Endothelial cell of umbilical vein (primary cell): ENCODE data around the gene NR0B2. TPM values are rescaled to one million over a fixed set of nuclear protein-coding genes. Genes with fewer than 3 reads are reported as not detected.

ENCODE experiments used
- BruUV-seq: library from RNA; stranded (reverse); fragments of 400-500 nt; replicated peaks from 2 replicates; lab custom pipeline; 2021; lab: Mats Ljungman, UMichigan
- CTCF ChIA-PET: fragments of 300-600, 350-600 bp; sonication (Branson Sonifier 250); formaldehyde crosslinking; loops from one replicate; lab custom pipeline; 2021; ENCODE audit warnings: antibody characterized with exemption, inconsistent platforms; lab: Charles Lee
- POLR2A ChIA-PET: fragments of 300-600, 350-600 bp; sonication (Branson Sonifier 250); formaldehyde crosslinking; loops from one replicate; lab custom pipeline; 2021; ENCODE audit warnings: antibody characterized with exemption, inconsistent platforms; lab: Charles Lee
- DNase-seq: peaks from one replicate; pipeline ENCODE4 v3.0.0-alpha.2; 2011; ENCODE audit warnings: low read depth, low spot score
- FAIRE-seq: peaks from 2 replicates; lab custom pipeline; 2011; peaks lifted over from hg19 to GRCh38; lab: Jason Lieb, UNC
- H2AFZ ChIP-seq: 2 replicates; pipeline ENCODE4 v1.6.0; 2012; ENCODE audit warnings: low read depth, low read length, control low read depth, inconsistent platforms
- H3K27ac ChIP-seq: 2 replicates; pipeline ENCODE4 v1.5.1; 2011; ENCODE audit warnings: low read depth, mild to moderate bottlenecking, control low read depth, low read length, moderate library complexity; ENCODE audit not compliant: insufficient read depth
- H3K27me3 ChIP-seq, 2 experiments: 2 replicates each; pipeline versions ENCODE4 v1.6.0 to v1.6.1; 2011; ENCODE audit warnings: low read length in 2 of 2, mixed read lengths in 1 of 2; ENCODE audit not compliant: control insufficient read depth in 2 of 2, insufficient read depth in 2 of 2
- H3K36me3 ChIP-seq, 2 experiments: 2 replicates in 1 of 2; 3 replicates in 1 of 2; pipeline ENCODE4 v1.5.1; 2011; ENCODE audit warnings: low read length in 2 of 2, mild to moderate bottlenecking in 1 of 2, moderate library complexity in 1 of 2; ENCODE audit not compliant: control insufficient read depth in 2 of 2, insufficient read depth in 2 of 2; ENCODE audit errors: extremely low read depth in 1 of 2
- H3K4me1 ChIP-seq: 3 replicates; pipeline ENCODE4 v1.5.1; 2011; ENCODE audit warnings: mild to moderate bottlenecking, low read length; ENCODE audit not compliant: control insufficient read depth, insufficient read depth; ENCODE audit errors: extremely low read depth
- H3K4me2 ChIP-seq: 2 replicates; pipeline ENCODE4 v1.6.1; 2011; ENCODE audit warnings: low read length, control low read depth, mixed read lengths; ENCODE audit not compliant: insufficient read depth
- H3K4me3 ChIP-seq, 3 experiments: fragments of 200-600 bp in 1 of 3; sonication (generic), shearing (Covaris generic) in 1 of 3; replicated peaks in 1 of 3; 2 replicates each; pipeline ENCODE4 v1.5.1; 2011 to 2016; ENCODE audit warnings: control low read depth in 3 of 3, low read length in 3 of 3, mild to moderate bottlenecking in 2 of 3, inconsistent platforms in 1 of 3, low read depth in 1 of 3, moderate library complexity in 1 of 3; ENCODE audit not compliant: insufficient read depth in 1 of 3
- H3K79me2 ChIP-seq: 2 replicates; pipeline ENCODE4 v1.6.0; 2012; ENCODE audit warnings: low read length, inconsistent platforms; ENCODE audit not compliant: control insufficient read depth, insufficient read depth
- H3K9ac ChIP-seq: replicated peaks from 2 replicates; pipeline ENCODE3; 2011; ENCODE audit warnings: low read length, control low read depth; ENCODE audit not compliant: insufficient read depth; ENCODE audit errors: extremely low read depth
- H3K9me1 ChIP-seq: replicated peaks from 3 replicates; pipeline ENCODE4 v1.6.0; 2011; ENCODE audit warnings: mild to moderate bottlenecking, low read length; ENCODE audit not compliant: control insufficient read depth, insufficient read depth; ENCODE audit errors: extremely low read depth
- H3K9me3 ChIP-seq: replicated peaks from 2 replicates; pipeline ENCODE4 v1.5.1; 2012; ENCODE audit warnings: low read length, inconsistent platforms; ENCODE audit not compliant: control insufficient read depth, insufficient read depth
- H4K20me1 ChIP-seq: replicated peaks from 2 replicates; pipeline ENCODE3; 2011; ENCODE audit warnings: mild to moderate bottlenecking, low read length; ENCODE audit not compliant: control insufficient read depth, insufficient read depth; ENCODE audit errors: extremely low read depth
- FOS ChIP-seq: IDR thresholded peaks from 2 replicates; pipeline ENCODE4 v1.6.1; 2011; ENCODE audit warnings: mild to moderate bottlenecking, low read length, moderate library complexity, borderline replicate concordance; ENCODE audit not compliant: insufficient read depth
- GATA2 ChIP-seq: IDR thresholded peaks from 2 replicates; pipeline ENCODE4 v1.7.0; 2011; ENCODE audit warnings: low read depth, mild to moderate bottlenecking, moderate library complexity, mixed read lengths, low read length; ENCODE audit not compliant: insufficient read length, insufficient read depth
- JUN ChIP-seq: IDR thresholded peaks from 2 replicates; pipeline ENCODE4 v1.6.1; 2011; ENCODE audit warnings: borderline replicate concordance, low read depth; ENCODE audit not compliant: insufficient read length, insufficient read depth
- MYC ChIP-seq: IDR thresholded peaks from one replicate; pipeline ENCODE4 v1.6.1; 2011; ENCODE audit warnings: mild to moderate bottlenecking, low read depth, low read length
- POLR2AphosphoS5 ChIP-seq: IDR thresholded peaks from 2 replicates; pipeline ENCODE4 v1.6.1; 2012; ENCODE audit warnings: low read depth, mild to moderate bottlenecking, control low read depth, low read length, moderate library complexity; ENCODE audit not compliant: insufficient read depth
- dilution Hi-C: fragments of 300-500 bp; cut with MboI; formaldehyde crosslinking; loops from one replicate; pipeline ENCODE4 v1.15.0; 2019; ENCODE audit warnings: low sequenced_read_pairs; ENCODE audit not compliant: extremely low pct_ligation_motif_present
- intact Hi-C: fragments of 100-400 bp; cut with micrococcal nuclease; formaldehyde crosslinking; loops from one replicate; pipeline ENCODE4 v1.10.0; 2022
- polyA plus RNA-seq, 4 experiments: library from polyadenylated mRNA; depleted of rRNA in 3 of 4; stranded (reverse) in 3 of 4; unstranded in 1 of 4; fragments of >200 nt; gene quantifications; 2 replicates each; pipeline versions ENCODE4 v1.2.1 to v1.2.3, GENCODE V29; 2011 to 2012; ENCODE audit warnings: missing spikeins in 1 of 4
- total RNA-seq: library from RNA; stranded (reverse); gene quantifications from 2 replicates; pipeline ENCODE4 v1.2.3, GENCODE V29; 2021
- TF ChIP-seq, protein P1 (sequence below), 2 donors: IDR thresholded peaks; 1 replicate in 1 of 2; 2 replicates in 1 of 2; pipeline ENCODE4 v1.5.1; 2011; ENCODE audit warnings: low read length in 2 of 2, mild to moderate bottlenecking in 2 of 2, moderate library complexity in 2 of 2, control low read depth in 1 of 2, inconsistent platforms in 1 of 2, low read depth in 1 of 2; ENCODE audit not compliant: insufficient read depth in 1 of 2; ENCODE audit errors: extremely low read depth in 1 of 2

The NR0B2 gene
- total and polyA plus RNA-seq, 2 donors (not counting 3 experiments of a cell fraction or from before 2014, with no cell fraction given): not detected

DNA sequence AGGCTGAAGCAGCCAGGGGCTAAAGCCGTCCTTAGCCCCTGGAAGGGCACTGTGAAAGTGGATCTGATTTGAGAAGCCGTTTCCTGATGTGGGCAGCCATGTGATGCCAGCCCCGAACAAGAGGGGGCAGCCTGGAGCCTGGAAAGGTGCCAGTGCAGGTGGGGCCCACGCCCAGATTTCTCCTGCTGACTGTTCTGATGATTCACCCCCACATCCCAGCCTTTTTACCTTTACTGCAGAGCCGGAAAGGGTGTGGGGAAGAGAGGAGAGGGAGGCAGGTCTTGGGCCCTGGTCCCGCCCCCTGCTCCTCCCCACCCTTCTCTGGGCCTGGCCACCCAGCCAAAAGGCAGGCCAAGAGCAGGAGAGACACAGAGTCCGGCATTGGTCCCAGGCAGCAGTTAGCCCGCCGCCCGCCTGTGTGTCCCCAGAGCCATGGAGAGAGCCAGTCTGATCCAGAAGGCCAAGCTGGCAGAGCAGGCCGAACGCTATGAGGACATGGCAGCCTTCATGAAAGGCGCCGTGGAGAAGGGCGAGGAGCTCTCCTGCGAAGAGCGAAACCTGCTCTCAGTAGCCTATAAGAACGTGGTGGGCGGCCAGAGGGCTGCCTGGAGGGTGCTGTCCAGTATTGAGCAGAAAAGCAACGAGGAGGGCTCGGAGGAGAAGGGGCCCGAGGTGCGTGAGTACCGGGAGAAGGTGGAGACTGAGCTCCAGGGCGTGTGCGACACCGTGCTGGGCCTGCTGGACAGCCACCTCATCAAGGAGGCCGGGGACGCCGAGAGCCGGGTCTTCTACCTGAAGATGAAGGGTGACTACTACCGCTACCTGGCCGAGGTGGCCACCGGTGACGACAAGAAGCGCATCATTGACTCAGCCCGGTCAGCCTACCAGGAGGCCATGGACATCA is 50.7 kb downstream of the NR0B2 start, which contains the start of gene SFN:
Gene SFN, plus strand, starts transcription at position 369 of the 904 bp plus-strand sequence. Its CDS starts 64 bp downstream, at position 433.
- H3K9me1 ChIP-seq: no peaks in the 10 kb centered on the region
- no peaks in the 10 kb centered on the region for H4K20me1 ChIP-seq
- ChIA-PET CTCF (interaction anchor here (2.9 kb wide), 1 partner anchor 15 kb away, joined by 17 read pairs; no protein-coding TSS in a partner anchor), POLR2A (no interaction called here)
- no peak within 1 kb of the TSS for H3K4me2 ChIP-seq
- peak within 1 kb of the TSS; percentile 91 for H2AFZ ChIP-seq
- H3K27ac ChIP-seq: no peak within 1 kb of the TSS
- no peaks in the 10 kb centered on the region for H3K27me3 ChIP-seq
- H3K79me2 ChIP-seq: no peaks in the 10 kb centered on the region
- H3K36me3 ChIP-seq: no peaks in the 10 kb centered on the region
- no peak for TF ChIP-seq GATA2
- TF ChIP-seq FOS: no peak
- no peak for TF ChIP-seq JUN
- TF ChIP-seq, protein P1, sequence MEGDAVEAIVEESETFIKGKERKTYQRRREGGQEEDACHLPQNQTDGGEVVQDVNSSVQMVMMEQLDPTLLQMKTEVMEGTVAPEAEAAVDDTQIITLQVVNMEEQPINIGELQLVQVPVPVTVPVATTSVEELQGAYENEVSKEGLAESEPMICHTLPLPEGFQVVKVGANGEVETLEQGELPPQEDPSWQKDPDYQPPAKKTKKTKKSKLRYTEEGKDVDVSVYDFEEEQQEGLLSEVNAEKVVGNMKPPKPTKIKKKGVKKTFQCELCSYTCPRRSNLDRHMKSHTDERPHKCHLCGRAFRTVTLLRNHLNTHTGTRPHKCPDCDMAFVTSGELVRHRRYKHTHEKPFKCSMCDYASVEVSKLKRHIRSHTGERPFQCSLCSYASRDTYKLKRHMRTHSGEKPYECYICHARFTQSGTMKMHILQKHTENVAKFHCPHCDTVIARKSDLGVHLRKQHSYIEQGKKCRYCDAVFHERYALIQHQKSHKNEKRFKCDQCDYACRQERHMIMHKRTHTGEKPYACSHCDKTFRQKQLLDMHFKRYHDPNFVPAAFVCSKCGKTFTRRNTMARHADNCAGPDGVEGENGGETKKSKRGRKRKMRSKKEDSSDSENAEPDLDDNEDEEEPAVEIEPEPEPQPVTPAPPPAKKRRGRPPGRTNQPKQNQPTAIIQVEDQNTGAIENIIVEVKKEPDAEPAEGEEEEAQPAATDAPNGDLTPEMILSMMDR (IDR thresholded peaks at IDR 0.05; ENCODE audit: extremely low read depth in 1 of 2, insufficient read depth in 1 of 2, low read depth in 1 of 2, low read length in 2 of 2): peak; percentile 14 to 25
- TF ChIP-seq MYC: no peak
- TF ChIP-seq POLR2AphosphoS5: no peak
- FAIRE-seq: no peak
- intact Hi-C loops (no loop called here), dilution Hi-C loops (no loop called here)
- H3K9ac ChIP-seq: no peak within 1 kb of the TSS
- no peak for DNase-seq
- peaks cover 11% of the 10 kb centered on the region for H3K4me1 ChIP-seq
- no TSS peak for BruUV-seq
- H3K9me3 ChIP-seq: no peaks in the 10 kb centered on the region
- H3K4me3 ChIP-seq: no peak within 1 kb of the TSS
